GM18868 (cell line): ENCODE data around the gene TPX2.
A peak's percentile ranks its signal among the peaks of the same experiment; 100 is the strongest.

ENCODE experiments used
- ATAC-seq: cut with Tn5 transposase; IDR thresholded peaks from one replicate; pipeline ENCODE4 v1.9.1; 2021; ENCODE audit warnings: mild to moderate bottlenecking, moderate library complexity; ENCODE audit not compliant: unreplicated experiment

Gene TPX2

GRCh38 chr20:31830406-31830981 is 91.4 kb downstream of the TPX2 start:
- no peak for ATAC-seq

- no peak for ATAC-seq
These were observed 92.1 kb downstream of the TPX2 start for GRCh38 chr20:31831211-31831610.

GRCh38 chr20:31831771-31832306 is 92.7 kb downstream of the TPX2 start:
- no peak for ATAC-seq

GRCh38 chr20:31833130-31833930 is 94.2 kb downstream of the TPX2 start:
- ATAC-seq = no peak

- no peak for ATAC-seq
These were observed 94.9 kb downstream of the TPX2 start for GRCh38 chr20:31833931-31834521.

GRCh38 chr20:31835554-31835953 is 96.5 kb downstream of the TPX2 start:
- no peak for ATAC-seq

- ATAC-seq = peak; percentile 66
These were observed 97.1 kb downstream of the TPX2 start for GRCh38 chr20:31835977-31836852.

GRCh38 chr20:31836853-31837608 is 97.9 kb downstream of the TPX2 start:
- no peak for ATAC-seq

GRCh38 chr20:31837896-31838397 is 98.9 kb downstream of the TPX2 start:
- no peak for ATAC-seq

GRCh38 chr20:31838646-31839292 is 99.7 kb downstream of the TPX2 start:
- ATAC-seq = no peak

- no peak for ATAC-seq
These were observed 100.8 kb downstream of the TPX2 start for GRCh38 chr20:31839782-31840487.

GRCh38 chr20:31840906-31841816 is 102.1 kb downstream of the TPX2 start:
- ATAC-seq = no peak

- ATAC-seq = no peak
These were observed 102.8 kb downstream of the TPX2 start for GRCh38 chr20:31841928-31842327.

- ATAC-seq = no peak
These were observed 103.5 kb downstream of the TPX2 start for GRCh38 chr20:31842471-31843157.

GRCh38 chr20:31843288-31843687 is 104.2 kb downstream of the TPX2 start:
- ATAC-seq = no peak

- no peak for ATAC-seq
These were observed 104.8 kb downstream of the TPX2 start for GRCh38 chr20:31843881-31844280.

- no peak for ATAC-seq
These were observed 105.7 kb downstream of the TPX2 start for GRCh38 chr20:31844737-31845299.
